Spinal cord (tissue), 10 donors: ENCODE data around the gene MUC5B. TPM values are rescaled to one million over a fixed set of nuclear protein-coding genes. Genes with fewer than 3 reads are reported as not detected.

Experiments
- DNase-seq, 6 donors: peaks; one replicate each; pipeline versions ENCODE4 v3.0.0 to v3.0.0-alpha.2; 2013 to 2015; ENCODE audit warnings: low spot score in 6 of 6, low read depth in 4 of 6
- H3K27ac ChIP-seq: one replicate; pipeline ENCODE4 v1.5.1; 2013; ENCODE audit warnings: low read depth, low read length, control low read depth
- H3K27me3 ChIP-seq: one replicate; pipeline ENCODE4 v1.6.1; 2013; ENCODE audit warnings: low read length; ENCODE audit not compliant: control insufficient read depth, insufficient read depth
- H3K36me3 ChIP-seq: one replicate; pipeline ENCODE4 v1.6.1; 2013; ENCODE audit warnings: low read length; ENCODE audit not compliant: control insufficient read depth, insufficient read depth
- H3K4me1 ChIP-seq: one replicate; pipeline ENCODE4 v1.6.1; 2013; ENCODE audit warnings: low read length; ENCODE audit not compliant: control insufficient read depth, insufficient read depth
- H3K4me3 ChIP-seq: one replicate; pipeline ENCODE4 v1.5.1; 2013; ENCODE audit warnings: low read depth, low read length, control low read depth
- H3K9me3 ChIP-seq: one replicate; pipeline ENCODE4 v1.6.1; 2013; ENCODE audit warnings: low read length; ENCODE audit not compliant: control insufficient read depth, insufficient read depth
- WGBS: methylation state at CpG from one replicate; pipeline ENCODE4 v1.1.5; 2013; ENCODE audit warnings: missing lambda C conversion rate; ENCODE audit not compliant: insufficient coverage; 5-methylcytosine and 5-hydroxymethylcytosine counted together
- polyA plus RNA-seq, 2 donors: library from polyadenylated mRNA; unstranded; fragments of 120-200 nt; gene quantifications; one replicate each; pipeline ENCODE4 v1.2.1, GENCODE V29; 2013; ENCODE audit not compliant: insufficient read length in 2 of 2
- total RNA-seq, 2 donors: library from RNA; depleted of rRNA in 1 of 2; stranded (reverse); fragments of 120-200 nt in 1 of 2; fragments of >200 nt in 1 of 2; gene quantifications; one replicate each; pipeline versions ENCODE4 v1.2.3 to v1.2.4, GENCODE V29; 2013 to 2014
- donor health status: healthy.

The MUC5B gene
- total and polyA plus RNA-seq, 4 donors, result 0.17 to 0.44 (median 0.21) TPM; not detected in 1

- Histone ChIP-seq H3K9me3 (no peaks in the 10 kb centered on the region), H3K4me3 (no peak overlapping the region), H3K36me3 (peaks cover 4% of the 10 kb centered on the region), H3K4me1 (no peaks in the 10 kb centered on the region), H3K27ac (no peak overlapping the region), H3K27me3 (no peaks in the 10 kb centered on the region)
- 62% methylated on average over 15 of the region's 26 CpGs for WGBS
- no peak for DNase-seq
These were observed 33.6 kb downstream of the MUC5B start for GRCh38 chr11:1256257-1257045.

GRCh38 chr11:1257366-1257765, 34.5 kb downstream of the MUC5B start:
- 89% methylated on average over 26 of the region's 27 CpGs for WGBS
- DNase-seq, result no peak
- no peaks in the 10 kb centered on the region for H3K9me3 ChIP-seq

GRCh38 chr11:1257916-1258315, 35.0 kb downstream of the MUC5B start:
- no peaks in the 10 kb centered on the region for H3K27me3 ChIP-seq
- H3K4me1 ChIP-seq, result peaks cover 14% of the 10 kb centered on the region
- no peak for DNase-seq
- H3K4me3 ChIP-seq, result no peak overlapping the region
- H3K27ac ChIP-seq, result no peak overlapping the region
- no peaks in the 10 kb centered on the region for H3K9me3 ChIP-seq
- H3K36me3 ChIP-seq, result peaks cover 6% of the 10 kb centered on the region
- 91% methylated on average over 14 of the region's 16 CpGs for WGBS

More at GRCh38 chr11:1257366-1257765, 34.5 kb downstream of the MUC5B start:
- H3K4me1 ChIP-seq, result peaks cover 8% of the 10 kb centered on the region
- peaks cover 6% of the 10 kb centered on the region for H3K36me3 ChIP-seq
- no peak overlapping the region for H3K4me3 ChIP-seq
- no peak overlapping the region for H3K27ac ChIP-seq
- no peaks in the 10 kb centered on the region for H3K27me3 ChIP-seq

GRCh38 chr11:1258401-1259075, 35.7 kb downstream of the MUC5B start:
- Histone ChIP-seq H3K9me3 (no peaks in the 10 kb centered on the region), H3K27ac (no peak overlapping the region), H3K4me1 (peaks cover 18% of the 10 kb centered on the region), H3K4me3 (no peak overlapping the region), H3K36me3 (peaks cover 9% of the 10 kb centered on the region), H3K27me3 (no peaks in the 10 kb centered on the region)
- DNase-seq, result no peak
- WGBS, result 86% methylated on average over 13 of the region's 13 CpGs

- no peak for DNase-seq
- Histone ChIP-seq H3K9me3 (no peaks in the 10 kb centered on the region), H3K36me3 (peaks cover 9% of the 10 kb centered on the region), H3K4me3 (no peak overlapping the region), H3K27me3 (no peaks in the 10 kb centered on the region), H3K4me1 (peaks cover 18% of the 10 kb centered on the region), H3K27ac (no peak overlapping the region)
- 87% methylated on average over 6 of the region's 7 CpGs for WGBS
These were observed 36.2 kb downstream of the MUC5B start for GRCh38 chr11:1259076-1259461.

- WGBS, result 81% methylated on average over 9 of the region's 9 CpGs
- no peak for DNase-seq
- no peaks in the 10 kb centered on the region for H3K9me3 ChIP-seq
- no peak overlapping the region for H3K27ac ChIP-seq
- peaks cover 18% of the 10 kb centered on the region for H3K4me1 ChIP-seq
- peaks cover 9% of the 10 kb centered on the region for H3K36me3 ChIP-seq
- H3K4me3 ChIP-seq, result no peak overlapping the region
- no peaks in the 10 kb centered on the region for H3K27me3 ChIP-seq
These were observed 36.7 kb downstream of the MUC5B start for GRCh38 chr11:1259561-1259960.

GRCh38 chr11:1260023-1260501, 37.2 kb downstream of the MUC5B start:
- Histone ChIP-seq H3K27me3 (no peaks in the 10 kb centered on the region), H3K4me3 (no peak overlapping the region), H3K9me3 (no peaks in the 10 kb centered on the region), H3K36me3 (peaks cover 9% of the 10 kb centered on the region), H3K27ac (no peak overlapping the region), H3K4me1 (peaks cover 18% of the 10 kb centered on the region)
- DNase-seq, result no peak
- 74% methylated on average over 5 of the region's 10 CpGs for WGBS

GRCh38 chr11:1260620-1261019, 37.8 kb downstream of the MUC5B start:
- H3K36me3 ChIP-seq, result peaks cover 9% of the 10 kb centered on the region
- H3K27ac ChIP-seq, result no peak overlapping the region
- 86% methylated on average over 16 of the region's 17 CpGs for WGBS
- H3K4me3 ChIP-seq, result no peak overlapping the region
- H3K27me3 ChIP-seq, result no peaks in the 10 kb centered on the region
- H3K4me1 ChIP-seq, result peaks cover 18% of the 10 kb centered on the region
- peaks cover 3% of the 10 kb centered on the region for H3K9me3 ChIP-seq
- no peak for DNase-seq

- 92% methylated on average over 39 of the region's 39 CpGs for WGBS
- H3K27me3 ChIP-seq, result no peaks in the 10 kb centered on the region
These were observed 38.6 kb downstream of the MUC5B start for GRCh38 chr11:1261241-1262071.

More at GRCh38 chr11:1261241-1262071, 38.6 kb downstream of the MUC5B start:
- Histone ChIP-seq H3K36me3 (peaks cover 9% of the 10 kb centered on the region), H3K9me3 (peaks cover 3% of the 10 kb centered on the region), H3K27ac (no peak overlapping the region), H3K4me3 (no peak overlapping the region), H3K4me1 (peaks cover 18% of the 10 kb centered on the region)
- no peak for DNase-seq
